ENCODE results near the gene CLIC5.

The CLIC5 gene

DNA sequence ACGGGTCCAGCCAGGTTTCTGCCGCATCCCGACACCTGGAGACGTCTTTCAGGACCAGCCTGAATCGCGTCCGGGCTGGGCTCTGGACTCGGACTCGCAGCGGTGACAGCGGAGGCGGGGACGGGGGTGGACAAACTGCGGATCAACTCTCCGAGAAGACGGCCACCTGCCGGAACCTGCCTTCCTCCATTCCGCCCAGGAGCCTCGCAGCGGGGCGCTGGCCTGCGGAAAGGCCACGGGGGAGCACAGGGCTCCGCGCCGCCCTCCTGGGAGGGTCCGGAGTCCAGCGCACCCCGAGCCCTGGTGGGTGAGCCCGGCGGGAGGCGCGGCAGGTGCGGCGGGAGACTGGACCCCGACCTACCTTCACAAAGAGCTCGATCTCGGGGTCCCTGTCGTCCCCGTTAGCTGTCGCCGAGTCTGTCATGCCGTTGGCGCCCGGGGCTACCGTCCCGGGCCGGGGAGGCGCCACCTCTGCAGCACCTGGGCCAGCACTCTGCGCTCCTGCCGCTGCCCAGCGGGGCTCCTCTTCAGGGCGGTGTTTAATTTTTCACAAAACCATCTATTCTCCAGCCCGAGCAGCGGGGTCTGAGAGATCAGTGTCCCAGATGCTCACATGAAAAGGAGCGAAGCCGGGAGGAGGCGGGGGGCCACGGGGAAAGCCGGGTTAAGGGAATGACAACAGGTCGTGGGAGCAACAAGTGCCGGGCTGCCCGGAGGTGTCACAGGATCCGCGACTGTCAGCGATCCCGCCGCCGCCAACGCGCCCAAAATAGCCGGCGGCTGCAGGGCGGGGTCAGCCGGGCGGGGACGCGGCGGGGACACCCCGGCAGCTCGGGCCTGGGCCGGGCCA, at the start of gene CLIC5:
TSS of gene CLIC5 (minus strand) at position 742 of the 850 bp plus-strand sequence. CDS start at position 424, 318 bp downstream.
- no peak for DNase-seq

DNA sequence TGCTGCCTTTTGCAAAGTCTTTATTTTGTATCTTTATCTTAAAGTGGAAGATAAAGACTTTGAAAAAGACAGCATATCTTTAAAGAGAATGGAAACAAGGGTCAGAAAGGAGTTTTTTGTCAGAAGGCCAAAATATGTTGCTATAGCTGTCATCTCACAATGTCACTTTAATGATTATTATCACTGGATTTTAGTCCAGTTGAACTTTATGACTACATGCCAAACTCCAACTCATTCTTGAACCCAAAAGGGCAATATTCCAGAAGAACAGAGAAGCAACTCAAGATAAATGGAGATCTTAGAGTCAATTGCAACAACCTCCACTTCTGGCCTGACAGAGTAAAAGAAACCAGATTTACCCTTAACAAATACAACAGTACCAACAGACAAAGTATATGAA, 47.3 kb upstream of the CLIC5 start:
- no peak for DNase-seq

DNA sequence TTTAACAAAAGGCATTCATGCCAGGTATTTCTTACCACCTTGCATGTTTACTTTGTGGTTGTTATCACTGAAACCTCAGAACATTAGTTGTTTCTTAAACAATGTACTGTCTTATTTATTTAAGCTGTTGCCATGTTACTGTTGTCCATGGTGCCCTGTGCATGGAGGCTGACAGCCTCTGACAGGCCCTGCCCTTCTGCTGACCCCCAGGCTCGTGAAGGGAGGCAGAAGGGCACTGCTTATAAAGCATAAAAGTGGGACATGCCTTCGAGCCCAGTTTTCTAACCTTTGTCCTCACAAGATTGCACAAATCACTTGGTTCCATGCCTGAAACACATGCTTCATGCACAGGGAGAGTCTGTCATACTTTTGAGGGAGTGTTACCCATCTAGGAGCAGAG, 46.7 kb upstream of the CLIC5 start:
- no peak for DNase-seq

DNA sequence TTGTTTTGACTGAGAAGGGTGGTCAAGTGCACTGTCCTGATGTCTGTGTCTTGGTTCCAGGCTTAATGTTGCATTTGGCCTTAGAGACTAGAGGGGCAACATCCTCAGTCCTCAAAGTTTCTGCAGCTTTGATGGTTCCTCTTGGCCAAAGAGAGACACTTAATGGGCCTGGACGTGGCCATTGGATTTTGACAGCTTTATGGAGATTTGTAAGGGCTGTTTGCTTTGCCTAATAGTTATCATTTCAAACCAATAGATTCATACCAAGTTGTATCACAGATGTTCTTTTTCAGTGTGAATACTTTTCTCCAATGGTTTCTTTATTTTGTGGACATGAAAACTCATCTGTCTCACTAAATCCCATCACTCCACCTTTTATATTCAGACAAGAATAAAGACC, 45.8 kb upstream of the CLIC5 start:
- no peak for DNase-seq

DNA sequence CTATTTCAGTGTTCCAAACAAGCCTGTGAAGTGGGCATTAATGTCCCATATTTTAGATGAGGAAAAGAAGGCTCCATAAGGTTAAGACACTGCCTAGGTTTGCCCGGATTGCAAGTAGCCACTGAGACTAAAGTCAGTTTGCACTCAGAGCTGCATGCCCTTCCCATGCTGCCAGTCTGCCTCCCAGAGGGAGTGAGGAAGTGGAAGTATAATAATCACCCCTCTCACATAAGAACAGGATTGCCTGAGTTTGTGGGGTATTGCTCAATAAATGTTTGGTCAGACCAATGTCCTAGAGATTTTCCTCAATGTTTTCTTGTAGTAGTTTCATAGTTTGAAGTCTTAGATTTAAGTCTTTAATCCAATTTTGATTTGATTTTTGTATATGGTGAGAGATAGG, 43.9 kb upstream of the CLIC5 start:
- DNase-seq = no peak

DNA sequence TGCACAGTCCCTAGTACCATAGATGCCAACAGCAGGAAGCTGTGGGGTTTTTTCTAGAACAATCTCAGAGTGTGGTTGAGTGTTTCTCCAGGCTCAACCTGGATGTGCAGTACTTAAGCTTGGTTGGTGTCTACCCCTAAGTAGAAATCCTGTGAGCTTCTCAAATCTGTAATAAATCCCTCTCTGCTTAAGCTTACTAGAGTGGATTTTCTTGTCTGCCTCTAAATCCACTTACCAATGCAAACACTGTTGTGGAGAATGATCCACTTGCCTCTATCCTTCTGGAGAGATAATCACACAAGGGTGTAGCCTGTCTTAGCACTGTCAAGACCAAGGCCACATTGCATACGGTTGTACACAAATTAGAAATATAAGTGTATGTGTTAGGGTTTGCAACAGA, 43.3 kb upstream of the CLIC5 start:
- no peak for DNase-seq

DNA sequence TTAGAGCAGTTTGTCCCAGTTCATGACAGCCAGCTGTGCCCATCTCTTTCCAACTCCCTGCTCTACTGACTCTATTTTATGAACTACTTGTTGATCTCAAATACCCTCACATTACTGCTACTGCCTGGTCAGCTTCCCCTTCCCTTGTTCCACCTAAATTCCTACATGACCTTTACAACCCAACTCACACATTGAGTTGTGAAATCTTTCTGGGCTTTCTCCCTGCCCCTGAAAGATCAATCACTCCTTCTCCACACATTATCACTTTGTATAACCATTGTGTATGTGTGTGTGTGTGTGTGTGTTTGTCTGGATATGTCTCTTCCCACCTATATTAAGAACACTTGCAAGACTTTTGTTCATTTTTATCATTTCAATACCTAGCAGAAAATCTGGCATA, 42.1 kb upstream of the CLIC5 start:
- no peak for DNase-seq

DNA sequence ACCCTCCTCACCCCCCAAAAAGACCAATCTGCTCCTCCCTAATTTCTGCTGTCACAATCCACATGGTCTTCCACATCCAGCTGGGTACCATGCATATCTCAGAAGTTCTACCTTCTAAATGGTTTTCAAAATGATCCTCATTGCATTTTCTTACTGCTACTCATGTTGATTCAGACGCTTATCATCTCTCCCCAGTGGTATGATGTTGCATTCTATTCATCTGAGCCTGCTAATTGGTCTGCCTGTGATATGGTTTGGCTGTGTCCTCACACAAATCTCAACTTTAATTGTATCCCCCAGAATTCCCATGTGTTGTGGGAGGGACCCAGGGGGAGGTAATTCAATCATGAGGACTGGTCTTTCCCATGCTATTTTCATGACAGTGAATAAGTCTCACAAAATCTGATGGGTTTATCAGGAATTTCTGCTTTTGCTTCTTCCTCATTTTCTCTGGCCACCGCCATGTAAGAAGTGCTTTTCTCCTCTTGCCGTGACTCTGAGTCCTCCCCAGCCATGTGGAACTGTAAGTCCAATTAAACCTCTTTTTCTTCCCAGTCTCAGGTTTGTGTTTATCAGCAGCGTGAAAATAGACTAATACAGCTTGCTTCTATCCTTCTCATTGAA, 41.4 kb upstream of the CLIC5 start:
- DNase-seq = no peak

DNA sequence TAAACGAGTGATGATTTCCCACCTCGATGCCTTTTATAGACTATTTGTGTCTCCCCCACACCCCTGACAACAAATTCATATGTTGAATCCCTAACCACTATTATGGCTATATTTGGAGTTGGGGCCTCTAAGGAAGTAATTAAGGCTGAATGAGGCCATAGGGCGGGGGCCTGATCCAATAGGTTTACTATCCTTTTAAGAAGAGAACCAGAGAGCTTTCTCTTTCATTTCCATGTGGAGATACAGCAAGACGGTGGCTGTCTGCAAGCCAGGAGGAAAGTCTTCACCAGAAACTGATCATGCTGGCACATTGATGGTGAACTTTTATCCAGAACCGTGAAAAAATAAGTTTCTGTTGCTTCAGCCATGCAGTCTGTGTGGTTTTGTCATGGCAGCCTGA, 38.9 kb upstream of the CLIC5 start:
- DNase-seq = no peak

DNA sequence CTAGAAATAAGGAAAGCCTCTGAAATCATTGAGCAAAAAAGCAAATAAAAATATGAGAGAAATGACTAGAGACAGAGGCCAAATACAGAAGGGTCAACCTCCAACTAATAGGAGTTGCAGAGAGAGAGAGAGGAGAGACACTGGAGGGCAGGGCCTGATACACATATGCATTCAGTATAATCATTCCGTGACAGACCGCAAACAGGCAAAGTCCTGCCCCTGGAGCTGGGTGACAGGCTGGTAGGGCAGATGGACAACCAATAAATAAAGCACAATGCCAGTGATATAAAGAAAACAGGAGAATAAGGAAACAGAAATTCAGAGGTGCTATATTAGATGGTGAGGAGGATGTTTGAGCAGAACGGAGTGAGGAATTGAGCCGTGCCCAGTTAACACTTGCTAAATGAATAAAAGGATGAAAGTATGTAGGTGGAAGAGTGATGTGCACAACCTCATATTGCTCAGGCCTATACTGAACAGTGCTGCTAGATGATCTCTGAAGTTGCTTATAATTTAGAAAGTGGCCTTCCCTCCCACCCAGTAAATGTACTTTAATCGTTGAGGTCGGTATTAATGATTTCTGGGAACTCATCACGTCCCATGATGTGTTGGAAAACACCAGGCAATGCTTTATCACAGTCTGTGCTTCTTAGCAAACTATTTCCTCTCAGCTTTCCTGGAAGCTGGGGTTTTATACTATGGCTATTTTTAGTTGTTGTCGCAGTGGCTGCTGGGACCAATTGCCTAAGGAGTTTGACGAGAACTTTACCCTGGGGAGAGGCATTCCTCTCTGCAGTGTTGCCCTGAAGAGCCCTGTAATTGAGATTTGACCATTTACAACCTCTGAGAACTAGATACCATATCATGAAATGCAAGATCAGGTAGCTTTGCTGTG, 37.6 kb upstream of the CLIC5 start:
- DNase-seq = no peak

DNA sequence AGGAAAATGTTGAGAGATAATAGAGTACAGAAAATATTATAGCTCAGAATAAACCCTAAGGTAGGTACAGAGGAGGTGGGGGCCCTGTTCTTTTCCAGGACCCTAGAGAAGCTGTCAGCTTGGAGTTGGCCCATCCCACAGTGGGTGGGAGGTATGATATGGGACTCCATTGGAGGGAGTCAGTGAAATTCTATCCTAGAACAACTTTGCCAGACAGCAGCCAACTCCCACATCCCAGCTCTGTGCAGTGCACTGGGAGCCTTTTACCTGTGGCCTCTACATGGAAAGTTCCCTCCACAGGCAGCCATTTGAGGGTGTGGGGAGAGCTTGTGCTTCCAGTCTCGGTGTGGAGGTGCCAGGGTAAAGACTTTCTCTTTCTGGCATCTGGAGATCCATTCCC, 36.8 kb upstream of the CLIC5 start:
- DNase-seq = no peak

DNA sequence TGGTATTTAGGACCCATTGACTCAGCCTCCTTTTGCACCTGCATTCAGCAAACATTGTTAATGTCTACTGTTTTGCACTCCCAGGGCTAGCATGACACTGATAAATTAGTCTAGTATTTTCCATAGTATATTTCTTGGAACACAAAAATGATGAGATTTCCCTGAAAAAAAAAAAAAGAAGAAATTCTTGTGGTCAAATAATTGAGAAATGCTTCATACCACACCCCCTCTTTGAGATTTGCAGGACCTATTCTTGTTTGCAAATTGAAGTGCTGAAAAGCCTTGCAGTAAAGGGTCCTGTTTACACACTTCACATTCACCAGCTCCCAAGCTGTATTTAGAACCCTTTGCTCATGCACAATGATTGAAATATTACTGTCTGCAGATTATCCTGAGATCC, 36.3 kb upstream of the CLIC5 start:
- DNase-seq = no peak

DNA sequence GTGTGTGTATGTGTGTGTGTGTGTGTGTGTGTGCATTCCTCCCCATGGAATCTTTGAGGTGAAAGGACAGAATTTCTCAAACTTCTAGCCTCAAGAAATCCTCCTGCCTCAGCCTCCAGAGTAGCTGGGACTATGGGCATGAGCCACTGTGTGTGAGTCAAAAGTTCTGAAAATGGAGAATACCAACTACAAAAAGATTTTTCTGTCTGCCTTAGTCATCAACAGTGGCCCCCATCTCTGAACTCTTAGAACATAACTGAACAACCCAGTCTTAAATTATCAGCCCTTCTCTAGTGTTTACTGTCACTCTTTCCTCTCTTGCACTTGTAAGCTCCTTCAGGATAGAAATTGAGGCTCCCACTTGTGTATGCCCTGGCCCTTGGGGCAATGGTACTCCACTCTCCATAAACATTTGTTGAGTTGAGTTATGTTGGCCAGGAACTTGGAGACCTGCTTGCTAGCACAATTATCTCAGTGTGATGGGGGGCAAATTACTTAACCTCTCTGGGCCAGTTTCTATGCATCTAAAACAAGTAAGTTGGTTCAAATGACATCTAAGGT, 35.3 kb upstream of the CLIC5 start:
- DNase-seq = no peak

DNA sequence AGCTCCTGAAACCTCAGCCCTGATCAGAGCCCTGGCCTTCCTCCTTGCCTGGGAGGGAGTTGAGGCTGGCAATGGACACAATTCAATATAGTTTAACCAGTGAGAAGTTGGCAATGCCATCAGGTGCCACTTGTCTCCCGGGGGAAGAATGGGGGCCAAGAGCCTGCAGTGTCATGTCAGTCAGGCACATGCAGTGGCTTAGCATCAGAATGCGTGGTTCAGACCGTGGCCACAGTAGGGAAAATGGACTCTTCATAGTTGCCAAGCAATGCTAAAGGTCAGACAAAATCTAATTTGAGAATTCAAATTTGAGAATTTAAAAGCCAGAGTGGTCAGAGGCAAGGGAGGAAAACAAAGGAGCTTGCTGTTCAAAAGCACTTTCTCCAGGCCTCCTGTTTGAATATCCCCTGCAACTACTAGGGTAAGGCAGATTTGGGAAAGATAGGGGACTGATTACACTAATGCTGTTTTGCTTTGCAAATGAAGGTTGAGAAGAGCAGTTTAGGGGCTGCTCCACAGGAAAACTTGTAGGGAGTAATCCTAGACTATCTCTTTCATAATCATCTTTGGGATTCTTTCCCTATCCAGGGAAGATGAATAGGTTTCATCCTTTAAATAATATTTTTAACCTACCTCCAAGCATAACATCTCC, 33.1 kb upstream of the CLIC5 start:
- no peak for DNase-seq

DNA sequence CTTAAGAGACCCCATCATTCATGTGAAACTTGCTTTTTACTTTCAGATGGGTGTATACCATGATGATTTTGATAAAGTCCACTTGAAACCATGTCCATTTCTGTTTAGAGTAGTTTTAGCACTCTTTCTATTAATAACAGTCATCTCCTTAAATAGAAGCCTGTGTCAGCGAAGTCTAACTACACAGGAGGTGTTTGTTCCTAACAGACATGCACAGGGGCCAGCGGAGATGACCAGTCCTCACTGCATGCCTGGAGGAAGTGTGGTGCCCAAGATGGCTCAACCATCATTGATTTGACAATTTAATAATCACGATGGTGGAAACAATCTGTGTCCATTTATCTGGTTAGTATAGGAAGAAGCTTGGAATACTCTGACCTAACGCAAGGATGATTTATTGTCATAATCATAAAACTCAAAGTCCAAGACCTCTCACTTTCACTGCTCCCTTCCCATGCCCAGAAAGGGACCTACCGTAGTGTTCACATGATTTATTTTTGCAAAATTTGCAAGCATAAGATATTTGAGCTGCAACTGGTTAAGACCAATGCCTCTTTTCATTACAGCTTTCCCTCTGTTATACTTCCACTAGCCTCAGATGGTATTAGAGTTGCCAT, 31.0 kb upstream of the CLIC5 start:
- DNase-seq = no peak

DNA sequence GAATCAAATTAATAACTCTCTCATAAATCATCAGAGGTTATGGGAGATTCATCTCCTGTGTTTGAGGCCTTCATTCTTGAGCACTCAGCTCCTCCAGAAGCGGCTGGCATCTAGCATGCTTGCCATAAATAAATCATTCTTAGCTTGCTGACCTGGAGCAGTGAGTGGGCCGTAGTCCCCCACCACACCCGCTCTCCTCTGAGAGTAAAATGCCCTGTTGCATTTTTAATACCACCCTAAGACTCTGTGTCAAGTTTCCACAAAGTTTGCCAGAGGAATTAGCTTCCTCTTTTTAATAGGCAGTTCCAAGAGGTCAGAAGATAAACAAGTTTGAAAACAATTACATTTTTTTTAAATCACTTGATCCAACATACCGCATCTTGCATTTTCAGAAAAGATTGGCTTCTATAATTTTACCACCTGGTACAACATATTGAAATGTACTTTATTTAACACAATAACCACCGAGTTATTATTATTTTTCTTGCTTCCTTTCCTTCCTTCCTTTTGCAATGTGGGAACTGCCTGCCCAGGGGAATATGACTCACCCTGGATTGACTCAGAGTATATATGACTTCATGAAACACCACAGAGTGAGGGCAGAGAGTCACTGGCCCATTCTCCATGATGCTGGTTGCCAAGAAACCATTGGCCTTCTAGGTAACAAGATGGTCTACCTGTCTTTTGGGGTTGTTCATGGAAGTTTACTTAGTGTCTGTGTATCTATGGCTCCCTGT, 29.4 kb upstream of the CLIC5 start:
- no peak for DNase-seq

DNA sequence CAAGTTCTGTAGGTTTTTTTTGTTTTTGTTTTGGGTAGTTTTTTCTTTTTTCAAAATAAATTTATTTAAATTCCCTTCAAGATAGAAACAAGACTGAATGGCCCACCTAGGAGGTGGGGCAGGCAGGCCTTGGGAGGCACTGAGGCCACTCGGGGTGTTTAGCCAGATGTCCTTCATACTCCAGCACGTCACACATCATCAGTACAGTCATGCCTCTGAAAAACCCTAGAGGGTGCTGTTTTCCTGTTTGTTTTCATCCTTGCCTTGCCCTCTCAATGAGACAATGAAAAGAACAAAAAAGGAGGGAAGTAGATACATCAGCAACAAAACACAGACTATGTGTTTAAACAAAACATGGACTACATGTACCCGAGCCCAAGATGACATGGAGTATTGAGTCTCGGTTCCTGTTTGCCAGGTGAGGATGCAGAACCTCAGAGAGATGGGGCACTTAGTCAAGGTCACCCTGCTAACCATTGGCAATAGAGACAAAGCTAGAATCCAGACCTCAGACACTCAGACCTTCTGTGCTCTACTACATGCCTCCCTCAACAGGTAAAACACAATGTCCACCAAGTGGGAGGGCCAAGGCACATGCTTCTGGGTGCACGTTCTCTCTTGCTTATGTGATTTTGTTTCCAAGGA, 26.8 kb upstream of the CLIC5 start:
- DNase-seq = peak; percentile 75

DNA sequence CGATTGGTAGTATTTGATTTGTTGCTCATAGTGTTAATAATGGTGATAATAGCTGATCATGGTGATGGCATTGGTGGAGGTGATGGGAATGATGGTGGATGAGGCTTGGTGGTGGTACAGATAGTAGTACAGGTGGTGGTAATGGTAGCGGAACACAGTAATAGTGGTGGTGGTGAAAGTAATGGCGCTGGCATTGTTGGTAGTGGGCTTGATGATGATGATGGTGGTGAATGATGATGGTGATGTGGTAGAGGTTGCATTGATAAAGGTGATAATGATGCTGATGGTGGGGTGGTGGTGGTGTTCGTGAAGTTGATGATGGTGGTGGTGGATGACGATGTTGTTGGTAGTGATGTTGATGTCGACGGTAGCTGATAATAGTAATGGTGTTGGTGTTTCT, 24.6 kb upstream of the CLIC5 start:
- no peak for DNase-seq

DNA sequence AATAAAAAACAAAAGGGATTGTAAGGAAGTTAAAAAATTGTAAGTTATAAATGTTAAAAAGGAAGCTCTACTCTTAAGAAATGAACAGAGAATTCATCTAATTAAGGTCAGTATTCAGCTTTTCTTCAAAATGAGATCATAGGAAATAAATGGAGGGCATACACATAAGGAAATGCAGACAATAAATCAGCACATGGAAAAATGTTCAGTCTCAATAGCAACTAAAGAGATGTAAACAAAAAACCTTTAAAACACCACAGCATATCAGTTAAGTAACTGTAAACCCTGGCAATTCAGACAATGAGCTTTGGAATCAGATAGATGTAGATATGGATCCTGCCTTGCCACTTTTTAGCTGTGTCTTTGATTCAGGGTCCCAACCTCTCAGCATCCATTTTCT, 24.0 kb upstream of the CLIC5 start:
- no peak for DNase-seq

DNA sequence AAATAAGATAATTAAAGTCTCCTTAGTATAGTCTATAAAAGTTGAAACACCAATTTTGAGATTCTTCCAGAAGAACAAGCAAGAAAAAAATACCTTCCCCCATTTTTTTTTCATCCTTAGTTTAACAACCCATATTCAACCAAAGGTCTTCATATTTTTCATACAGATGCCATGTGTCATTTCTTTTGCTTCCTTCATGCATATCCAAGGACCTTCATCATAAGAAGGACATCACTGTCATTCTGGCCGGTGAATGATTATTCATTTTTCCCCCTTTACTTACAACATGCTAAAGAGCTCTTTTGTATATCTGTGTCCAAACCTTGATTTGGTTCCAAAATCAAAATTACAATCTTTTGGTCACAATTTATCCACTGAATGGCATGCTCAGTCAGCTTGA, 21.3 kb upstream of the CLIC5 start:
- DNase-seq = no peak

DNA sequence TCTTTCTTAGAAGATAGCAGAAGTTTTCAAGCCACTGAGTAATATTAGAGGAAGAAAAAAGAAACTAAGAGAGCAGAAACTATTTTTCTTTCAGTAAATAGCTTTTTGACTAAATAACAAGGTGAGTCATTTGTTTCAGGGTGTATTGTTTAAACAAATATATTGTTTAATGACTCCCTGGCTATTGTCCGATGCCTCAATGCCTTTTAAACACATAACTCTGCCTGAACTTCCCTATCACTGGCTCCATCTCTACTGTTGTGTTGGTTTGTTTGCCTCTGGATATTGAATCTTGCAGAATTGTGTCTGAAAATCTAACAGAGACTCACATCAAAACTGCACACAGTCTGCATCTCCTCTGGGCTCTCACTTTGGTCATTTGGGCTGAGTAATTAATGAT, 19.6 kb upstream of the CLIC5 start:
- no peak for DNase-seq
